ENCODE data around the gene PROCR.
"Not testable (repeated sequence)": the region's sequence is repeated elsewhere in the genome, so short reads cannot be mapped to it uniquely, and the experiment has no call there.

PROCR gene

DNA sequence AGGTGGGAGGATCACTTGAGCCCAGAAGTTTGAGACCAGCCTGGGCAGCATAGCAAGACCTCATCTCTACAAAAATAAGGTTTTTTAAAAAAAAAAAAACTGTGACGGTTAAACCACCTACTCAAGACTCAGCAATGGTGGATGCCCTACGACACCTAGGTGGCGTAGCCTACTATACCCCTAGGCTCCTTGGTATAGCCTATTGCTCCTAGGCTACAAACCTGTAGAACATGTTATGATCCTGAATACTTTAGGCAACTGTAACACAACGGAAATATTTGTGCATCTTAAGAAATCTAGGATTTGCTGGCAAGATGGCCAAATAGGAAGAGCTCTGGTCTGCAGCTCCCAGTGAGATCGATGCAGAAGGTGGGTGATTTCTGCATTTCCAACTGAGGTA, 11.5 kb upstream of the PROCR start:
- H3K27me3 ChIP-seq (replicated peaks in 2 of 5; ENCODE audit: control insufficient read depth in 4 of 5, insufficient read depth in 5 of 5, low read length in 4 of 5); H3K36me3 ChIP-seq (ENCODE audit: control insufficient read depth in 4 of 4, insufficient read depth in 4 of 4, low read length in 3 of 4); POLR2A ChIA-PET; H3K9me3 ChIP-seq (ENCODE audit: control extremely low read depth in 1 of 5, control insufficient read depth in 4 of 5, insufficient read depth in 2 of 5, low read depth in 1 of 5, low read length in 4 of 5); H3K4me3 ChIP-seq (ENCODE audit: control insufficient read depth in 1 of 7, extremely low read depth in 1 of 7, insufficient read depth in 4 of 7, low read depth in 2 of 7, low read length in 6 of 7); CTCF ChIA-PET; DNase-seq; H3K4me1 ChIP-seq (ENCODE audit: control extremely low read depth in 1 of 4, control insufficient read depth in 4 of 4, insufficient read depth in 4 of 4, low read length in 3 of 4); H3K27ac ChIP-seq (ENCODE audit: insufficient read depth in 1 of 2, low read depth in 1 of 2, low read length in 2 of 2, poor library complexity in 1 of 2, severe bottlenecking in 2 of 2): not testable (repeated sequence)
- WGBS (ENCODE audit: insufficient coverage): 95% methylated on average over 4 of the region's 5 CpGs

DNA sequence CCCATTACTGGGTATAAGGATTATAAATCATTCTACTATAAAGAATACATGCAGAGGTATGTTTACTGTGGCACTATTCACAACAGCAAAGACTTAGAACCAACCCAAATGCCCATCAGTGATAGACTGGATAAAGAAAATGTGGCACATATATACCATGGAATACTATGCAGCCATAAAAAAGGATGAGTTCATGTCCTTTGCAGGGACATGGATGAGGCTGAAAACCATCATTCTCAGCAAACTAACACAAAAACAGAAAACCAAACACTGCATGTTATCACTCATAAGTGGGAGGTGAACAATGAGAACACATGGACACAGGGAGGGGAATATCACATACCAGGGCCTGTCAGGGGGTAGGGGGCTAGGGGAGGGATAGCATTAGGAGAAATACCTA, 7.3 kb upstream of the PROCR start:
- DNase-seq; H3K27me3 ChIP-seq (replicated peaks in 2 of 5; ENCODE audit: control insufficient read depth in 4 of 5, insufficient read depth in 5 of 5, low read length in 4 of 5); H3K9me3 ChIP-seq (ENCODE audit: control extremely low read depth in 1 of 5, control insufficient read depth in 4 of 5, insufficient read depth in 2 of 5, low read depth in 1 of 5, low read length in 4 of 5); H3K27ac ChIP-seq (ENCODE audit: insufficient read depth in 1 of 2, low read depth in 1 of 2, low read length in 2 of 2, poor library complexity in 1 of 2, severe bottlenecking in 2 of 2); POLR2A ChIA-PET; H3K36me3 ChIP-seq (ENCODE audit: control insufficient read depth in 4 of 4, insufficient read depth in 4 of 4, low read length in 3 of 4); H3K4me3 ChIP-seq (ENCODE audit: control insufficient read depth in 1 of 7, extremely low read depth in 1 of 7, insufficient read depth in 4 of 7, low read depth in 2 of 7, low read length in 6 of 7): not testable (repeated sequence)
- peaks cover 0 to 18% (median 15%) of the 10 kb centered on the region in 4 experiments for H3K4me1 ChIP-seq (ENCODE audit: control extremely low read depth in 1 of 4, control insufficient read depth in 4 of 4, insufficient read depth in 4 of 4, low read length in 3 of 4)
- CTCF ChIA-PET: interaction anchor here (2.1 to 2.4 kb wide), 2 partner anchors 17 to 19 kb away, joined by 6 to 7 read pairs; partner anchors contain the start of gene EDEM2

DNA sequence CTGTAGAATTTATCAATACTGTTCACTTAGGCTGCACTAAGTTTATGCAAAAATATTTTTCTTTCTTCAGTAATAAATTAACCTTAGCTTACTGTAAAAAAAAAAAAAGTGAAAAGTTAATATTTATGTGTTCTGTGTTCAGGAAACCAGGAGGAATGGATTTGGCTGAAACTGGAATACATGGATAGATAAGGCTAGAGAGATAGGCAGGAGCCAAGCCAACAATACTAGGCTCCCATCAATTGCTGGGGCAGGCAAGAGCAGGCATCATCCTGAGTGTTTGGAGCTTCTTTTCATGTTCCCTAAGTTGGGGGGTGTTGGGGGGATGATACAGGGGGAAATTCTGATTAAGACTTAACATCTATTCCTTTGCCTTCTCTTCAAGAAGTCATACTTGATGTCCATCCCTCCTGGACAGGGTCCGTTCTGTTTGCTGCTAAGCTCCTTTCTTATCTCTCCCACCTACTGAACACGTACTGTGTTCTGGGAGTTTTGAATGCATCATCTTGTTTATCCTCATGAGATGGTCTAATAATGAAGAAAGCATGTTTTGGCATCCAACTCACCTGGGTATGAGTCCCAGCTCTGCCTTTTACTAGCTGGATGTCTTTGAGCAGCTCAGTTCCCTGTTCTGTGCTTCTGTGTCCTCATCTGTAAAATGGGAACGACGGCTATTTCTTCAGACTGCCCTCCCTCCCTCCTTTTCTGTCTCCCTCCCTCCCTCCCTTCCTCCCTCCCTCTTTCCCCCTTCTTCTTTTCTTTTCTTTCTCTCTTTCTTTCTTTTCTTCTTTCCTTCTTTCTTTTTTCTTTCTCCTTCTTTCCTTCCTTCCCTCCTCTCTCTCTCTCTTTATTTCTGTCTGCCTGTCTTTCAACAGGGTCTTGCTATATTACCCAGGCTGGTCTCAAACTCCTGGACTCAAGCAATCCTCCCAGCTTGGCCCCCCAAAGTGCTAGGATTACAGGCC, 6.4 kb upstream of the PROCR start:
- 63% methylated on average over 2 of the region's 4 CpGs for WGBS (ENCODE audit: insufficient coverage)
- peak in 1 of 3 donors; percentile 11 for DNase-seq
- Histone ChIP-seq H3K4me1 (ENCODE audit: control extremely low read depth in 1 of 4, control insufficient read depth in 4 of 4, insufficient read depth in 4 of 4, low read length in 3 of 4) (peaks cover 0 to 18% (median 15%) of the 10 kb centered on the region in 4 experiments), H3K27ac (ENCODE audit: insufficient read depth in 1 of 2, low read depth in 1 of 2, low read length in 2 of 2, poor library complexity in 1 of 2, severe bottlenecking in 2 of 2) (no peak overlapping the region), H3K36me3 (ENCODE audit: control insufficient read depth in 4 of 4, insufficient read depth in 4 of 4, low read length in 3 of 4) (no peaks in the 10 kb centered on the region), H3K4me3 (ENCODE audit: control insufficient read depth in 1 of 7, extremely low read depth in 1 of 7, insufficient read depth in 4 of 7, low read depth in 2 of 7, low read length in 6 of 7) (no peak overlapping the region), H3K9me3 (ENCODE audit: control extremely low read depth in 1 of 5, control insufficient read depth in 4 of 5, insufficient read depth in 2 of 5, low read depth in 1 of 5, low read length in 4 of 5) (no peaks in the 10 kb centered on the region), H3K27me3 (replicated peaks in 2 of 5; ENCODE audit: control insufficient read depth in 4 of 5, insufficient read depth in 5 of 5, low read length in 4 of 5) (no peaks in the 10 kb centered on the region)
- CTCF ChIA-PET: interaction anchor here (2.1 kb wide), 1 partner anchor 20 kb away, joined by 7 read pairs; no protein-coding TSS in a partner anchor
- POLR2A ChIA-PET: interaction anchor here (1.0 kb wide), 1 partner anchor 18 kb away, joined by 3 read pairs; the partner anchor contains the start of gene EDEM2

DNA sequence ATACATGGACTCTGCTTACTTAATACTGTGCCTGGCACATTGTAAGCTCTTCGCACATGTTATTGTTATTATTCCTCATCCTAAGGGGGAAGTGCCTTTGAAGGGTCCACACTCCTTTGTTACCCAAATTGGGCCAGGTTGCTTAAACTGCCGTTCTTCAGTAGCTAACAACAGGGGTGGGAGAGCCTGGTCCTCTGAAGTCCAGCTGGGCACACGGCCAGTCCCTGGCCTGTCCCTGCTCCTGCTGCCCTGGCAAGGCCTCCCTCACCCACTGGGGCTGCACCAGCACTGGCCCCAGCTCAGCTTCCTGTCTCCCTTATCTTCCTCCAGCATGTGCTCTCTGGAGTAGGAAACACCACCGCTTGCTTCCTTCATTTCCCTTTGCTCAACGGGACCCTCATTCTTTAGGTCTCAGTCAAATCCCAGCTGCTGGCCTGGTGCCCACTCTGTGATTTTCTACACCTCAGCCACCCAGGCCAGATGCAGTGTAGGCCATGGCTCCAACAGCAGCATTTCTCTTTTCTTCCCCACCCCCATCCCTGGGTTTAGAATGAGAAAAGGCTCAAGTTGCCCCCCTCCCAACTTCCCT, 5.5 kb upstream of the PROCR start:
- POLR2A ChIA-PET: interaction anchor here (1.0 kb wide), 1 partner anchor 19 kb away, joined by 3 read pairs; the partner anchor contains the start of gene EDEM2
- CTCF ChIA-PET: interaction anchor here (0.5 to 2.1 kb wide), 2 partner anchors 21 to 83 kb away, joined by 4 to 7 read pairs; no protein-coding TSS in a partner anchor
- H3K27me3 ChIP-seq (replicated peaks in 2 of 5; ENCODE audit: control insufficient read depth in 4 of 5, insufficient read depth in 5 of 5, low read length in 4 of 5): no peaks in the 10 kb centered on the region
- no peaks in the 10 kb centered on the region for H3K9me3 ChIP-seq (ENCODE audit: control extremely low read depth in 1 of 5, control insufficient read depth in 4 of 5, insufficient read depth in 2 of 5, low read depth in 1 of 5, low read length in 4 of 5)
- 8% methylated on average over 5 of the region's 5 CpGs for WGBS (ENCODE audit: insufficient coverage)
- no peak overlapping the region for H3K27ac ChIP-seq (ENCODE audit: insufficient read depth in 1 of 2, low read depth in 1 of 2, low read length in 2 of 2, poor library complexity in 1 of 2, severe bottlenecking in 2 of 2)
- peaks cover 1 to 19% (median 15%) of the 10 kb centered on the region in 4 experiments for H3K4me1 ChIP-seq (ENCODE audit: control extremely low read depth in 1 of 4, control insufficient read depth in 4 of 4, insufficient read depth in 4 of 4, low read length in 3 of 4)
- DNase-seq: peak; percentile 79 to 94 (median 90)
- no peaks in the 10 kb centered on the region for H3K36me3 ChIP-seq (ENCODE audit: control insufficient read depth in 4 of 4, insufficient read depth in 4 of 4, low read length in 3 of 4)
- peak overlapping the region in 1 of 7 experiments; percentile 22 for H3K4me3 ChIP-seq (ENCODE audit: control insufficient read depth in 1 of 7, extremely low read depth in 1 of 7, insufficient read depth in 4 of 7, low read depth in 2 of 7, low read length in 6 of 7)

DNA sequence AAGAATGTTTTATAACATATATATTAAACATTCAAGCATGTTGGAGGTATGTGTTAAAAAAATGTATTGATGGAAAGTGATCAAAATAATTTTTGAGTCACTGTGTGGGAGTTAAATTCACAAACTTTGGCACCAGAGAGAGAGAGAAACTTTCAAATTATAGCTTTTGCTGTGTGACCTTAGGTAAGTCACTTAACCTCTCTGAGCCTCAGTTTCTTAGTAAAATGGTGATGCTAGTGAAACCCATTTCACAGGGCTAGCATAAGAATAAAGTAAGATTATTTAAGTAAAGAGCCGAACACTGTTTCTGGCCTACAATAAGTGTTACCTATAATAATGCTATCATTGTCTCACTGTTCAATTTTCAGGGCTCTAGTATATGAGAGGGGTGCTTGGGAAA, 4.1 kb upstream of the PROCR start:
- no peak for DNase-seq
- no CpG with 5 or more reads among the region's 1 CpG for WGBS (ENCODE audit: insufficient coverage)

DNA sequence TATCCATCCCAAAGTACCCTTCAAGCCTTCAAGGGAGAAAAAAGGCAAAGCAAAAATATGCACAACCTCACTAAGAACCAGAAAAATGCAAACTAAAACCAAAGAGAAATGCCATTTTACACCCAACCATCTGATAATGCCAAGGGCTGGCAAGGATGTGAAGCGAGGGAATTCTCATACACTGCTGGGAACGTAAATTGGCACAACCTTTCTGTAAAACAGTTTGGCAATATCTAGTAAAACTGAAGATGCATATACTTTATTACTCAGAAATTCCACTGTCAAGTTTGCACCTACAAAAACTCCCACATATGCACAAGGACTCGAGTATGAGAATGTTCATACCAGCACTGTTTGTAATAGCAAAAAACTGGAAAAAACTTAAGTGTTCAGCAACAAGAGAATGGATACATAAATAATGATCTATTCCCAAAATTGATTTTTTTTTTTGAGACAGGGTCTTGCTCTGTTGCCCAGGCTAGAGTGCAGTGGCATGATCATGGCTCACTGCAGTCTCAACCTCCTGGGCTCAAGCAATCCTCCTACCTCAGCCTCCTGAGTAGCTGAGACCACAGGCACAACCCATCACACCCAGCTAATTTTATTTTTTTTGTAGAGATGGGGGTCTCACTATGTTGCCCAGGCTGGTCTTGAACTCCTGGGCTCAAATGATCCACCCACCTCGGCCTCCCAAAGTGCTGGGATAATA, 3.0 kb upstream of the PROCR start:
- H3K36me3 ChIP-seq (ENCODE audit: control insufficient read depth in 4 of 4, insufficient read depth in 4 of 4, low read length in 3 of 4); H3K27me3 ChIP-seq (replicated peaks in 2 of 5; ENCODE audit: control insufficient read depth in 4 of 5, insufficient read depth in 5 of 5, low read length in 4 of 5); POLR2A ChIA-PET; DNase-seq; H3K9me3 ChIP-seq (ENCODE audit: control extremely low read depth in 1 of 5, control insufficient read depth in 4 of 5, insufficient read depth in 2 of 5, low read depth in 1 of 5, low read length in 4 of 5); H3K4me3 ChIP-seq (ENCODE audit: control insufficient read depth in 1 of 7, extremely low read depth in 1 of 7, insufficient read depth in 4 of 7, low read depth in 2 of 7, low read length in 6 of 7); H3K27ac ChIP-seq (ENCODE audit: insufficient read depth in 1 of 2, low read depth in 1 of 2, low read length in 2 of 2, poor library complexity in 1 of 2, severe bottlenecking in 2 of 2): not testable (repeated sequence)
- WGBS (ENCODE audit: insufficient coverage): no CpG with 5 or more reads among the region's 4 CpGs
- CTCF ChIA-PET: interaction anchor here (1.0 kb wide), 1 partner anchor 41 kb away, joined by 3 read pairs; no protein-coding TSS in a partner anchor
- H3K4me1 ChIP-seq (ENCODE audit: control extremely low read depth in 1 of 4, control insufficient read depth in 4 of 4, insufficient read depth in 4 of 4, low read length in 3 of 4): peaks cover 4 to 31% (median 26%) of the 10 kb centered on the region in 4 experiments

More for the DNA sequence above, 4.1 kb upstream of the PROCR start:
- Histone ChIP-seq H3K4me3 (ENCODE audit: control insufficient read depth in 1 of 7, extremely low read depth in 1 of 7, insufficient read depth in 4 of 7, low read depth in 2 of 7, low read length in 6 of 7) (no peak overlapping the region), H3K27ac (ENCODE audit: insufficient read depth in 1 of 2, low read depth in 1 of 2, low read length in 2 of 2, poor library complexity in 1 of 2, severe bottlenecking in 2 of 2) (no peak overlapping the region), H3K36me3 (ENCODE audit: control insufficient read depth in 4 of 4, insufficient read depth in 4 of 4, low read length in 3 of 4) (no peaks in the 10 kb centered on the region), H3K9me3 (ENCODE audit: control extremely low read depth in 1 of 5, control insufficient read depth in 4 of 5, insufficient read depth in 2 of 5, low read depth in 1 of 5, low read length in 4 of 5) (no peaks in the 10 kb centered on the region), H3K27me3 (replicated peaks in 2 of 5; ENCODE audit: control insufficient read depth in 4 of 5, insufficient read depth in 5 of 5, low read length in 4 of 5) (no peaks in the 10 kb centered on the region), H3K4me1 (ENCODE audit: control extremely low read depth in 1 of 4, control insufficient read depth in 4 of 4, insufficient read depth in 4 of 4, low read length in 3 of 4) (peaks cover 4 to 31% (median 26%) of the 10 kb centered on the region in 4 experiments)
- CTCF ChIA-PET: interaction anchor here (1.1 to 1.3 kb wide), 3 partner anchors 23 to 73 kb away, joined by 3 to 5 read pairs (median 4); no protein-coding TSS in a partner anchor
- POLR2A ChIA-PET: no interaction called here

All from common myeloid progenitor, CD34-positive (primary cell).